ENCODE measurements around the gene LEPROT.

LEPROT gene

GRCh38 chr1:65478379-65479026 is 58.0 kb downstream of the LEPROT start:
- no peak for DNase-seq

- DNase-seq = no peak
Measured at GRCh38 chr1:65479554-65480204, 59.2 kb downstream of the LEPROT start.

- DNase-seq = no peak
Measured at GRCh38 chr1:65480684-65481405, 60.4 kb downstream of the LEPROT start.

- DNase-seq = no peak
Measured at GRCh38 chr1:65483993-65484754, 63.7 kb downstream of the LEPROT start.

All from NCI-H526 (cell line).